ENCODE data around the gene TOB2. TPM values are rescaled to one million over a fixed set of nuclear protein-coding genes. Genes with fewer than 3 reads are reported as not detected.

TOB2 gene
- polyA plus RNA-seq, 1 of the 3 experiments (the other 2 are of a cell fraction): 8.3 TPM

- no peak overlapping the region; a peak in 1 of 4 replicates for H3K27ac ChIP-seq (ENCODE audit: low read depth in 2 of 2, low read length in 1 of 2)
- no peak for TF ChIP-seq USF1 (IDR thresholded peaks at IDR 0.05; ENCODE audit: borderline replicate concordance, low read depth)
- TF ChIP-seq MXI1 (IDR thresholded peaks at IDR 0.05; ENCODE audit: low read depth, low read length): no peak
- no peak for TF ChIP-seq RXRA (IDR thresholded peaks at IDR 0.05; ENCODE audit: borderline replicate concordance, low read depth)
- WGBS (ENCODE audit: low lambda C conversion rate): 90% methylated on average over 4 of the region's 13 CpGs
- H3K4me2 ChIP-seq: no peak overlapping the region
- peaks cover 0 to 19% of the 10 kb centered on the region in 2 experiments; a peak in 1 of 4 replicates for H3K4me1 ChIP-seq (ENCODE audit: control insufficient read depth in 1 of 2, insufficient read depth in 2 of 2, low read depth in 1 of 2, low read length in 1 of 2)
- no peaks in the 10 kb centered on the region for H3K9me3 ChIP-seq
- no peak overlapping the region for H3K9ac ChIP-seq
- H4K20me1 ChIP-seq (ENCODE audit: insufficient read depth): no peaks in the 10 kb centered on the region
- H3K27me3 ChIP-seq (ENCODE audit: insufficient read depth): no peaks in the 10 kb centered on the region
- H3K9me2 ChIP-seq: no peaks in the 10 kb centered on the region
- ChIA-PET POLR2A (interaction anchor here (0.5 to 0.8 kb wide), 2 partner anchors 18 to 36 kb away, joined by 3 read pairs; partner anchors contain the start of gene TEF), CTCF (no interaction called here)
- no peaks in the 10 kb centered on the region for H3K36me3 ChIP-seq (replicated peaks in 1 of 2; ENCODE audit: control insufficient read depth in 1 of 2, insufficient read depth in 2 of 2, low read length in 1 of 2)
- no peak for DNase-seq
- H3F3A ChIP-seq (replicated peaks; ENCODE audit: insufficient read depth): no peaks in the 10 kb centered on the region
- H2AFZ ChIP-seq (ENCODE audit: low read depth): no peak overlapping the region
- peaks cover 15% of the 10 kb centered on the region; the same call in 1 of the 2 replicates for H3K79me2 ChIP-seq (ENCODE audit: insufficient read depth)
- no peak overlapping the region for H3K4me3 ChIP-seq (ENCODE audit: low read depth in 2 of 2, low read length in 1 of 2)
Observed at GRCh38 chr22:41417622-41418390, 28.8 kb downstream of the TOB2 start.

- DNase-seq: no peak
- POLR2A ChIA-PET: no interaction called here
- H3K79me2 ChIP-seq (ENCODE audit: insufficient read depth): peaks cover 16% of the 10 kb centered on the region; the same call in 1 of the 2 replicates
- H3K9ac ChIP-seq: no peak overlapping the region
- H3K9me3 ChIP-seq: no peaks in the 10 kb centered on the region
- CTCF ChIA-PET: no interaction called here
- no peaks in the 10 kb centered on the region for H3K9me2 ChIP-seq
- no peaks in the 10 kb centered on the region for H3K27me3 ChIP-seq (ENCODE audit: insufficient read depth)
- H3K27ac ChIP-seq (ENCODE audit: low read depth in 2 of 2, low read length in 1 of 2): no peak overlapping the region
- H3F3A ChIP-seq (replicated peaks; ENCODE audit: insufficient read depth): no peaks in the 10 kb centered on the region
- WGBS (ENCODE audit: low lambda C conversion rate): 100% methylated on average over 3 of the region's 4 CpGs
- H3K36me3 ChIP-seq (replicated peaks in 1 of 2; ENCODE audit: control insufficient read depth in 1 of 2, insufficient read depth in 2 of 2, low read length in 1 of 2): no peaks in the 10 kb centered on the region
- TF ChIP-seq CTCF (IDR thresholded peaks at IDR 0.05) (no peak), RCOR1 (IDR thresholded peaks at IDR 0.05; ENCODE audit: low read length) (no peak), EP300 (IDR thresholded peaks at IDR 0.05; ENCODE audit: borderline replicate concordance in 1 of 2, low read depth in 1 of 2, low read length in 1 of 2) (no peak), CHD2 (IDR thresholded peaks at IDR 0.05; ENCODE audit: low read length, partially characterized antibody) (no peak), TCF12 (IDR thresholded peaks at IDR 0.05) (no peak), RXRA (IDR thresholded peaks at IDR 0.05; ENCODE audit: borderline replicate concordance, low read depth) (no peak), SMC3 (IDR thresholded peaks at IDR 0.05; ENCODE audit: low read depth, low read length) (no peak), NFIC (IDR thresholded peaks at IDR 0.05; ENCODE audit: borderline replicate concordance) (no peak), SIN3A (IDR thresholded peaks at IDR 0.05; ENCODE audit: borderline replicate concordance, low read depth, low read length) (no peak), FOXJ3 (CRISPR knock-in tag; IDR thresholded peaks at IDR 0.05) (no peak), REST (IDR thresholded peaks at IDR 0.05; ENCODE audit: low read depth, low read length) (no peak), ZBTB33 (IDR thresholded peaks at IDR 0.05; ENCODE audit: borderline replicate concordance, low read depth) (no peak), YY1 (IDR thresholded peaks at IDR 0.05; ENCODE audit: low read depth) (no peak), USF1 (IDR thresholded peaks at IDR 0.05; ENCODE audit: borderline replicate concordance, low read depth) (no peak)
- H3K4me3 ChIP-seq (ENCODE audit: low read depth in 2 of 2, low read length in 1 of 2): no peak overlapping the region
- no peak overlapping the region for H2AFZ ChIP-seq (ENCODE audit: low read depth)
- no peaks in the 10 kb centered on the region for H4K20me1 ChIP-seq (ENCODE audit: insufficient read depth)
- H3K4me2 ChIP-seq: no peak overlapping the region
- H3K4me1 ChIP-seq (ENCODE audit: control insufficient read depth in 1 of 2, insufficient read depth in 2 of 2, low read depth in 1 of 2, low read length in 1 of 2): peaks cover 0 to 24% of the 10 kb centered on the region in 2 experiments; a peak in 1 of 4 replicates
Observed at GRCh38 chr22:41415554-41415953, 31.0 kb downstream of the TOB2 start.
